GM12873 (cell line): ENCODE measurements around the gene MYH16.

Experiments used
- TF ChIP-seq, protein P1 (sequence below): IDR thresholded peaks from 2 replicates; pipeline ENCODE4 v1.5.1; 2012; ENCODE audit warnings: low read depth, mild to moderate bottlenecking, moderate library complexity, low read length, control low read depth; ENCODE audit not compliant: insufficient read depth; ENCODE audit errors: missing control alignments

MYH16 gene

DNA sequence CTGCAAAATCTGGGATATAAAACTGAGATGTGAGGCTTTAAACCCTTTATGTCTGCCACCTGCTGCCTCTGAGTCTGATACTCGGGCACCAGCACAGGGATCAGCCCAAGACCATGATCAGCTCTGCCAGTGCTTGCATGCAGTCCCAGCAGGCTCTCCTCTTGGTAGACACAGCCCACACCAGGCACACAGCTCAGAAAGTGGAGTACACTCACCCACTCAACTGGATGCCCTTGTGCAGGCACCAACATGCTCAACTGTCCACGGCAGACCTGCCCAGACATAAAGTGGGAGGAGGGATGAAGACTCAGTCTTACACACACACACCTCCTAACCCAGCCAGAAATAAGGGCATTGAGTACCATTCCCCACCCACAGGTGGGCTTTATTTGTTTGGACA is 18.2 kb upstream of the MYH16 start:
- TF ChIP-seq, protein P1, sequence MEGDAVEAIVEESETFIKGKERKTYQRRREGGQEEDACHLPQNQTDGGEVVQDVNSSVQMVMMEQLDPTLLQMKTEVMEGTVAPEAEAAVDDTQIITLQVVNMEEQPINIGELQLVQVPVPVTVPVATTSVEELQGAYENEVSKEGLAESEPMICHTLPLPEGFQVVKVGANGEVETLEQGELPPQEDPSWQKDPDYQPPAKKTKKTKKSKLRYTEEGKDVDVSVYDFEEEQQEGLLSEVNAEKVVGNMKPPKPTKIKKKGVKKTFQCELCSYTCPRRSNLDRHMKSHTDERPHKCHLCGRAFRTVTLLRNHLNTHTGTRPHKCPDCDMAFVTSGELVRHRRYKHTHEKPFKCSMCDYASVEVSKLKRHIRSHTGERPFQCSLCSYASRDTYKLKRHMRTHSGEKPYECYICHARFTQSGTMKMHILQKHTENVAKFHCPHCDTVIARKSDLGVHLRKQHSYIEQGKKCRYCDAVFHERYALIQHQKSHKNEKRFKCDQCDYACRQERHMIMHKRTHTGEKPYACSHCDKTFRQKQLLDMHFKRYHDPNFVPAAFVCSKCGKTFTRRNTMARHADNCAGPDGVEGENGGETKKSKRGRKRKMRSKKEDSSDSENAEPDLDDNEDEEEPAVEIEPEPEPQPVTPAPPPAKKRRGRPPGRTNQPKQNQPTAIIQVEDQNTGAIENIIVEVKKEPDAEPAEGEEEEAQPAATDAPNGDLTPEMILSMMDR = no peak

DNA sequence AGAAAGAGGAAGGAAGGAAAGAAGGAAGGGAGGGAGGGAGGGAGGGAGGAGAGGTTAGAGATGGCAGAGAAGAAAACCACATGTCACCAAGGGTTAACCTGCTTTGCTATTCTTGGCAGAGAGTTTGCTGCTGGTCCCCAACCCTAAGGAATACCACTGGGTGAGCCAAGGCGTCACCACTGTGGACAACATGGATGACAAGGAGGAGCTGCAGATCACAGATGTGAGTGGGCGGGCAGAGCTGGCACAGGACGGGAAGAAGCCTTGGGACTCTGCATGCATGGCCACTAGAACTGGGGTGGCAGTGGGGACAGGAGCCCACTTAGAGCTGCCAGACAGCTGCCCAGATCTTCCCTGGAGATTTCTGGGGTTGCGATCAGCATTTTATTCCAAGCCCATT is 17.2 kb upstream of the MYH16 start:
- TF ChIP-seq, protein P1 = no peak

DNA sequence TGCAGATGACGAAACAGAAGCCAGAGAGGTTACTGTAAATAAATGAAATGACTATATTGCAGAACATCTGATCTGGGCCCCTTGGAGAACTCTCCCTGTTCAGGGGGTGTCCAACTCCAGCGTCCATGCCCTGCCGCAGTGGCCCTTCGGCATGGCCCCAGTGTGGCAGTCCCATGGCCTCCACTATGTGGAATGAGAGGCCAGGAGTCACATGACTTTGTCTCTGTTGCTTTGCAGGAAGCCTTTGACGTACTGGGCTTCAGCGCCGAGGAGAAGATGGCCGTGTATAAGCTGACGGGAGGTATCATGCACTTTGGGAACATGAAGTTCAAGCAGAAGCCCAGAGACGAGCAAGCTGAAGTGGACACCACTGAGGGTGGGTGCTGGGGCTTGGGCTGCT is 15.6 kb upstream of the MYH16 start:
- TF ChIP-seq, protein P1 = no peak

DNA sequence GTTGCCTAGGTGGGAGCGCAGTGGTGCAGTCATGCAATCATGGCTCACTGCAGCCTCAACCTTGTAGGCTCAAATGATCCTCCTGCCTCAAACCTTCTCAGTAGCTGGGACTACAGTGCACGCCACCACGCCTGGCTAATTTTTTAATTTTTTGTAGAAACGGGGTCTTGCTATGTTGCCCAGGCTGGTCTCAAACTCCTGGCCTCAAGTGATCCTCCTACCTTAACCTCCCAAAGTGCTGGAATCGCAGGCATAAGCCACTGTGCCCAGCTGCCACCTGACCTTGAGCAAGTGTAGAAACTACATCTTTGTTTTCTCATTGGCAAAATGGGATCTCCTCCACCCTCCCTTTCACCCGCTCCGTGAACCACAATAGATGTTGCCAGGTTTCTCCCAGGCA is 15.0 kb upstream of the MYH16 start:
- TF ChIP-seq, protein P1 = no peak

DNA sequence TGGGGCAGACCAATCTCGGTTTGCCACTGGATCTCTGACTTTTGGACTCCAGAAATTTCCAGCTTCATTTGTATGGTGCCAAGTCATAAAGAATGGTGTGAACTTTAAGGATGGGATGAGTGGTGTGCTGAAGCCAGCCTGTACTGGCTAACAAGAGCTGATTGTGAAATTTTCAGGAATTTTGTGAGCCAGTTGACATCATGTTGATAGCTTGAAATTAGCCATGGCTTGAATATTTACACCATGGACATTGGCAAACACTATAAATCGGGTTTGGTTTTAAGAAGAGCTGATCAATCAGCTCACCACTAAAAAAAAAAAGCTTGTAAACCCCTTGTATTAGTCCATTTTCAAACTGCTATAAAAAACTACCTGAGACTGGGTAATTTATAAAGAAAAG is 14.1 kb upstream of the MYH16 start:
- TF ChIP-seq, protein P1 = no peak

DNA sequence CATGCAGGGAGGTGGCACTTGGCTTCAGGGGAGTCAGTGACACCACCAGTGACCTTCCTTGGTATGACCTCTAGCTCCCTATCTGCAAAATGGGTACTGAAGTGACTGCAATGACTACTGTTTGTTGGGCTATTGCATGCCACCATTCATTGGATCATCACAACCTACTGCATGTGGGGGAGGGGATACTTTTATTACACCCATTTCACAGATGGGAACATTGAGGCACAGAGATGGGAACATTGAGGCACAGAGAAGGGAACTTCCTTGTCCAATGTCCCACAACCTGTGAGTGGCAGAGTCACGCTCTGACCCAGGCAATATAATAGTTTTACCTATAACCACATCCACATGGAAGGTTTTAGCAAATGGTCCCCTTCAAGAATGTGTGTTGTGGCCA is 12.2 kb upstream of the MYH16 start:
- TF ChIP-seq, protein P1 = no peak

DNA sequence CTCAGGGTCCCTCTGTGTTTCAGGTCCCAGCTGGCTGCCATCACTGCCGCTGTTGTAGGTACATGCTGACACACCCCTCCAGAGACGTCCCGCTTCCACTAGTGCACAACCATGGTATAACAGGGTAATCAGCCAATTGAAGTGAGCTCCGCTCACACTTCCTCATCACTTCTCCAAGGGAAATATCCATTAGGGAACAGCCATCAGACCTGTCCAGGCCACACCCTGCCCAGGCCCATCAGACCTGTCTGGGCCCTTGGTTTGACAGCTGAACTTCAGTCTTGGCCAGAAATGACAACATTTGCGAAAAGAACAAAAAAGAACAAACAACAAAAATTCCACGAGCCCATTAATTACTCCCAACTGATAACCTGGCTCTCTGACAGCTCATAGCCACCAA is 11.0 kb upstream of the MYH16 start:
- TF ChIP-seq, protein P1 = no peak
